ENCODE results near the gene HSD17B8.

HSD17B8 gene

DNA sequence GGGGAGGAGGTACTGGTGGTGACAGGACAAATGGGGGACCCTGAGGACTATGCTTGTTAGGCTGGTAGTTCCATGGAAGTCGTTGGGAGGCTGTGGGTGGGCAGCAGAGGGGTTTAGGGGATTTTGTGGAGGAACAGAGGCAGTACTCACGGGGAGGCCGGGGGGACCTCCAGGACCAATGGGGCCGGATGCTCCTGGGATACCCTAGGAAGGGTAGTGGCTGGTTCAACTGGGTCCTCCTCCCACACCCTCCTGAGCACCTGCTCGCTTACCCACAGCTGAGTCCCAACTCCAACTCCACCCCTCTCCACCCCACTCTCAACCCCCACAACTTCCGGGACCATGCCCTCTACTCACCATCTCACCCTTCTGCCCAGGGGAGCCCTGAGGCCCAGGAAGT, 38.1 kb upstream of the HSD17B8 start:
- Histone ChIP-seq H3K27me3 (no peaks in the 10 kb centered on the region), H3K36me3 (no peaks in the 10 kb centered on the region), H3K9me3 (no peaks in the 10 kb centered on the region), H3K4me3 (ENCODE audit: low read depth, low read length) (no peak overlapping the region), H3K4me1 (peaks cover 3% of the 10 kb centered on the region; the same call in 1 of the 2 replicates)
- no peak for DNase-seq
- TF ChIP-seq, protein P1, sequence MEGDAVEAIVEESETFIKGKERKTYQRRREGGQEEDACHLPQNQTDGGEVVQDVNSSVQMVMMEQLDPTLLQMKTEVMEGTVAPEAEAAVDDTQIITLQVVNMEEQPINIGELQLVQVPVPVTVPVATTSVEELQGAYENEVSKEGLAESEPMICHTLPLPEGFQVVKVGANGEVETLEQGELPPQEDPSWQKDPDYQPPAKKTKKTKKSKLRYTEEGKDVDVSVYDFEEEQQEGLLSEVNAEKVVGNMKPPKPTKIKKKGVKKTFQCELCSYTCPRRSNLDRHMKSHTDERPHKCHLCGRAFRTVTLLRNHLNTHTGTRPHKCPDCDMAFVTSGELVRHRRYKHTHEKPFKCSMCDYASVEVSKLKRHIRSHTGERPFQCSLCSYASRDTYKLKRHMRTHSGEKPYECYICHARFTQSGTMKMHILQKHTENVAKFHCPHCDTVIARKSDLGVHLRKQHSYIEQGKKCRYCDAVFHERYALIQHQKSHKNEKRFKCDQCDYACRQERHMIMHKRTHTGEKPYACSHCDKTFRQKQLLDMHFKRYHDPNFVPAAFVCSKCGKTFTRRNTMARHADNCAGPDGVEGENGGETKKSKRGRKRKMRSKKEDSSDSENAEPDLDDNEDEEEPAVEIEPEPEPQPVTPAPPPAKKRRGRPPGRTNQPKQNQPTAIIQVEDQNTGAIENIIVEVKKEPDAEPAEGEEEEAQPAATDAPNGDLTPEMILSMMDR (IDR thresholded peaks at IDR 0.05; ENCODE audit: low read depth, low read length) = no peak

DNA sequence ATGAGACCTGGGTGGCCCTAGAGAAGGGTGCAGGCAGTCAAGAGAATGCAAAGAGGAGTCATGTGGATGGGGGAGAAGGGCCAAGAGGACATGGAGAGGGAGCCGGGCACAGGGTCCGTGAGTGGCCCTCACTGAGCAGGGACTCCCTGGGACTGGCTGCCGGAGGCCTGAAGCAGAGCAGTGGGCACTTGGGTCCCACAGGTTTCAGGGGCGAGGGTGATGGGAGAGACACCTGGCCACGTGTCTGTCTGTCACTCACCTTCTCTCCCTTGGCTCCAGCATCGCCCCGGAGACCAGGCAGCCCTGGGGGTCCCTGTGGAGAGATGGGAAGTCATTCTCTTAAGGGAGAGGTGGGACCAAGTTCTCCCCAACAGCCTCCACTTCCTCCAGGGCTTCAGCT, 37.6 kb upstream of the HSD17B8 start:
- no peaks in the 10 kb centered on the region for H3K36me3 ChIP-seq
- peaks cover 3% of the 10 kb centered on the region; the same call in 1 of the 2 replicates for H3K4me1 ChIP-seq
- no peak overlapping the region for H3K4me3 ChIP-seq (ENCODE audit: low read depth, low read length)
- H3K27me3 ChIP-seq = no peaks in the 10 kb centered on the region
- DNase-seq = no peak
- H3K9me3 ChIP-seq = no peaks in the 10 kb centered on the region
- TF ChIP-seq, protein P1 (IDR thresholded peaks at IDR 0.05; ENCODE audit: low read depth, low read length) = no peak

- TF ChIP-seq, protein P1 (IDR thresholded peaks at IDR 0.05; ENCODE audit: low read depth, low read length) = no peak
- H3K9me3 ChIP-seq = no peaks in the 10 kb centered on the region
- no peaks in the 10 kb centered on the region for H3K27me3 ChIP-seq
- no peaks in the 10 kb centered on the region for H3K36me3 ChIP-seq
- peaks cover 3% of the 10 kb centered on the region; the same call in 1 of the 2 replicates for H3K4me1 ChIP-seq
- no peak for DNase-seq
- H3K4me3 ChIP-seq (ENCODE audit: low read depth, low read length) = no peak overlapping the region
Observed at GRCh38 chr6:33167374-33168283, 36.8 kb upstream of the HSD17B8 start.

DNA sequence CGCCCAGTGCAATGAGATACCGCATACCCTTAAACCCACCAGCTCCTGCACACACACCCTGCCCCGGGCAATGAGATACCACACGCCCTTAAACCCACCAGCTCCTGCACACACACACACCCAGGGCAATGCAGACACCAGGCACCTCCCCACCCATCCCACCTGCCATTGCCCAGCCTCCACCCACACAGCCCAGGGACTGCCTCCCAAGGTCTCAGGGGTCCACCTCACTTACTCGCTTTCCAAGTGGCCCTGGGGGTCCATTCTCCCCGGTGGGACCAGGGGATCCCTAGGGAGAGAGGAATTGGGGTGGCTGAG, 36.2 kb upstream of the HSD17B8 start:
- Histone ChIP-seq H3K9me3 (no peaks in the 10 kb centered on the region), H3K4me3 (ENCODE audit: low read depth, low read length) (no peak overlapping the region), H3K36me3 (no peaks in the 10 kb centered on the region), H3K27me3 (no peaks in the 10 kb centered on the region), H3K4me1 (peaks cover 3% of the 10 kb centered on the region; the same call in 1 of the 2 replicates)
- TF ChIP-seq, protein P1 (IDR thresholded peaks at IDR 0.05; ENCODE audit: low read depth, low read length) = no peak
- DNase-seq = no peak

GRCh38 chr6:33168639-33169038, 35.8 kb upstream of the HSD17B8 start:
- Histone ChIP-seq H3K27me3 (no peaks in the 10 kb centered on the region), H3K36me3 (no peaks in the 10 kb centered on the region), H3K4me1 (peaks cover 3% of the 10 kb centered on the region; the same call in 1 of the 2 replicates), H3K9me3 (no peaks in the 10 kb centered on the region), H3K4me3 (ENCODE audit: low read depth, low read length) (no peak overlapping the region)
- TF ChIP-seq, protein P1 (IDR thresholded peaks at IDR 0.05; ENCODE audit: low read depth, low read length) = no peak
- DNase-seq = no peak
